Hepatocyte (in vitro differentiated cells): Measurements from ENCODE around the gene GRM3. TPM values are rescaled to one million over a fixed set of nuclear protein-coding genes. Genes with fewer than 3 reads are reported as not detected.

Experiments
- DNase-seq: peaks from one replicate; pipeline ENCODE4 v3.0.0-alpha.2; 2016; ENCODE audit warnings: low spot score
- H2AFZ ChIP-seq: fragments of 200-600 bp; sonication (generic); 2 replicates; pipeline ENCODE4 v1.6.0; 2016; ENCODE audit warnings: antibody characterized with exemption, mild to moderate bottlenecking
- H3K27ac ChIP-seq: fragments of 200-600 bp; sonication (generic); 2 replicates; pipeline ENCODE4 v1.5.1; 2016; ENCODE audit warnings: mild to moderate bottlenecking
- H3K27me3 ChIP-seq: fragments of 200-600 bp; sonication (generic); 2 replicates; pipeline ENCODE4 v1.6.1; 2016
- H3K36me3 ChIP-seq: fragments of 200-600 bp; sonication (generic); replicated peaks from 2 replicates; pipeline ENCODE4 v1.5.1; 2016; ENCODE audit warnings: low read depth; ENCODE audit not compliant: insufficient read depth
- H3K4me1 ChIP-seq: fragments of 200-600 bp; sonication (generic); 2 replicates; pipeline ENCODE4 v1.5.1; 2016; ENCODE audit warnings: mild to moderate bottlenecking, moderate library complexity; ENCODE audit not compliant: insufficient read depth
- H3K4me2 ChIP-seq: fragments of 200-600 bp; sonication (generic); 2 replicates; pipeline ENCODE4 v1.6.0; 2016
- H3K4me3 ChIP-seq: fragments of 200-600 bp; sonication (generic); 2 replicates; pipeline ENCODE4 v1.5.1; 2016; ENCODE audit warnings: mild to moderate bottlenecking
- H3K79me2 ChIP-seq: fragments of 200-600 bp; sonication (generic); 2 replicates; pipeline ENCODE4 v1.6.0; 2017; ENCODE audit warnings: mild to moderate bottlenecking
- H3K9me2 ChIP-seq: fragments of 200-600 bp; sonication (generic); replicated peaks from 2 replicates; pipeline ENCODE4 v1.6.0; 2017; ENCODE audit warnings: mild to moderate bottlenecking; ENCODE audit not compliant: insufficient read depth
- H3K9me3 ChIP-seq: fragments of 200-600 bp; sonication (generic); 2 replicates; pipeline ENCODE4 v1.5.1; 2016; ENCODE audit warnings: low read depth, mild to moderate bottlenecking
- H4K20me1 ChIP-seq: fragments of 200-600 bp; sonication (generic); 2 replicates; pipeline ENCODE4 v1.6.0; 2016; ENCODE audit warnings: mild to moderate bottlenecking; ENCODE audit not compliant: insufficient read depth, poor library complexity, severe bottlenecking
- CTCF ChIP-seq: fragments of 200-600 bp; sonication (generic); IDR thresholded peaks from 2 replicates; pipeline ENCODE4 v1.5.1; 2016; ENCODE audit warnings: antibody characterized with exemption, mild to moderate bottlenecking; ENCODE audit not compliant: poor library complexity
- EZH2 ChIP-seq: fragments of 200-600 bp; sonication (generic); IDR thresholded peaks from 2 replicates; pipeline ENCODE4 v1.6.1; 2016; ENCODE audit warnings: antibody characterized with exemption, mild to moderate bottlenecking, borderline replicate concordance
- EZH2phosphoT487 ChIP-seq: fragments of 200-600 bp; sonication (generic); IDR thresholded peaks from one replicate; pipeline ENCODE4 v1.6.1; 2018; ENCODE audit warnings: antibody characterized with exemption, mild to moderate bottlenecking, low read depth, moderate library complexity; ENCODE audit not compliant: unreplicated experiment, severe bottlenecking
- WGBS: methylation state at CpG from one replicate; pipeline ENCODE4 v1.1.6; 2016; ENCODE audit warnings: low lambda C conversion rate; ENCODE audit errors: missing lambda C conversion rate; 5-methylcytosine and 5-hydroxymethylcytosine counted together
- polyA plus RNA-seq: library from polyadenylated mRNA; unstranded; fragments of >200 nt; fragmentation: Nextera tagmentation; extraction: Ambion mirVana; gene quantifications from 2 replicates; pipeline ENCODE4 v1.2.1, GENCODE V29; 2016
- total RNA-seq: library from RNA; depleted of rRNA; stranded (reverse); fragments of >200 nt; gene quantifications from 2 replicates; pipeline ENCODE4 v1.2.3, GENCODE V29; 2014

Gene GRM3
- total and polyA plus RNA-seq, 2 experiments from 2014 or later, result 0.03 to 0.07 TPM

GRCh38 chr7:86790383-86790782, 146.7 kb downstream of the GRM3 start:
- no peaks in the 10 kb centered on the region for H3K4me1 ChIP-seq
- no peak overlapping the region for H3K4me3 ChIP-seq
- H3K9me3 ChIP-seq, result no peaks in the 10 kb centered on the region
- no peak for TF ChIP-seq EZH2
- no peak for TF ChIP-seq EZH2phosphoT487
- H3K27me3 ChIP-seq, result no peaks in the 10 kb centered on the region
- H3K79me2 ChIP-seq, result no peaks in the 10 kb centered on the region
- H3K36me3 ChIP-seq, result no peaks in the 10 kb centered on the region
- no peak overlapping the region for H2AFZ ChIP-seq
- no peaks in the 10 kb centered on the region for H3K9me2 ChIP-seq
- H3K27ac ChIP-seq, result no peak overlapping the region
- H3K4me2 ChIP-seq, result no peak overlapping the region
- DNase-seq, result no peak
- H4K20me1 ChIP-seq, result no peaks in the 10 kb centered on the region

- WGBS, result 72% methylated on average over 2 of the region's 2 CpGs
- no peak for DNase-seq
- TF ChIP-seq CTCF (no peak), EZH2 (no peak), EZH2phosphoT487 (no peak)
- no peaks in the 10 kb centered on the region for H3K27me3 ChIP-seq
- no peaks in the 10 kb centered on the region for H3K4me1 ChIP-seq
- H3K4me2 ChIP-seq, result no peak overlapping the region
- no peak overlapping the region for H2AFZ ChIP-seq
- no peak overlapping the region for H3K27ac ChIP-seq
- H4K20me1 ChIP-seq, result no peaks in the 10 kb centered on the region
- no peaks in the 10 kb centered on the region for H3K36me3 ChIP-seq
- no peaks in the 10 kb centered on the region for H3K79me2 ChIP-seq
- no peaks in the 10 kb centered on the region for H3K9me3 ChIP-seq
- no peaks in the 10 kb centered on the region for H3K9me2 ChIP-seq
- H3K4me3 ChIP-seq, result no peak overlapping the region
Observed at GRCh38 chr7:86792260-86792659, 148.6 kb downstream of the GRM3 start.

- DNase-seq, result no peak
- no peaks in the 10 kb centered on the region for H4K20me1 ChIP-seq
- no peaks in the 10 kb centered on the region for H3K9me2 ChIP-seq
- no peaks in the 10 kb centered on the region for H3K9me3 ChIP-seq
- TF ChIP-seq EZH2, result no peak
- TF ChIP-seq CTCF, result no peak
- TF ChIP-seq EZH2phosphoT487, result no peak
- H3K79me2 ChIP-seq, result no peaks in the 10 kb centered on the region
- H3K4me3 ChIP-seq, result no peak overlapping the region
- WGBS, result 69% methylated on average over 1 of the region's 1 CpG
- H3K36me3 ChIP-seq, result no peaks in the 10 kb centered on the region
- no peaks in the 10 kb centered on the region for H3K4me1 ChIP-seq
- no peak overlapping the region for H3K27ac ChIP-seq
- no peaks in the 10 kb centered on the region for H3K27me3 ChIP-seq
- H2AFZ ChIP-seq, result no peak overlapping the region
- no peak overlapping the region for H3K4me2 ChIP-seq
Observed at GRCh38 chr7:86793136-86793535, 149.4 kb downstream of the GRM3 start.

- TF ChIP-seq EZH2phosphoT487, result no peak
- TF ChIP-seq CTCF, result peak; percentile 69
- TF ChIP-seq EZH2, result no peak
- no peaks in the 10 kb centered on the region for H4K20me1 ChIP-seq
- H3K79me2 ChIP-seq, result no peaks in the 10 kb centered on the region
- no peaks in the 10 kb centered on the region for H3K9me3 ChIP-seq
- no peaks in the 10 kb centered on the region for H3K27me3 ChIP-seq
- no peaks in the 10 kb centered on the region for H3K36me3 ChIP-seq
- DNase-seq, result peak; percentile 28
- H3K4me3 ChIP-seq, result no peak overlapping the region
- WGBS, result 41% methylated on average over 5 of the region's 5 CpGs
- H2AFZ ChIP-seq, result no peak overlapping the region
- no peak overlapping the region for H3K27ac ChIP-seq
- no peaks in the 10 kb centered on the region for H3K4me1 ChIP-seq
- no peaks in the 10 kb centered on the region for H3K9me2 ChIP-seq
- no peak overlapping the region for H3K4me2 ChIP-seq
Observed at GRCh38 chr7:86814661-86815379, 171.1 kb downstream of the GRM3 start.
